WTC11 (cell line): ENCODE measurements around the gene PRDM5. TPM values are rescaled to one million over a fixed set of nuclear protein-coding genes. Genes with fewer than 3 reads are reported as not detected.

Experiments used
- ATAC-seq: fragments of 200-7000 bp; cut with Tn5 transposase; 2 replicates; pipeline ENCODE4 v1.10.0; 2021; ENCODE audit warnings: mild to moderate bottlenecking, moderate library complexity
- CTCF ChIA-PET: fragments of 300-600 bp; sonication (Branson Sonifier 250); formaldehyde crosslinking; loops from one replicate; lab custom pipeline; 2021; ENCODE audit warnings: antibody characterized with exemption; lab: Charles Lee
- POLR2A ChIA-PET: fragments of 350-600 bp; sonication (Branson Sonifier 250); formaldehyde crosslinking; loops from one replicate; lab custom pipeline; 2021; ENCODE audit warnings: antibody characterized with exemption; lab: Charles Lee
- DNase-seq: peaks from one replicate; pipeline ENCODE4 v3.0.0; 2021; ENCODE audit warnings: low spot score
- H3K27ac Mint-ChIP-seq: 2 replicates; pipeline ENCODE4 v1.8.0; 2021; ENCODE audit warnings: mixed read lengths
- H3K27me3 Mint-ChIP-seq: 2 replicates; pipeline ENCODE4 v1.8.0; 2021; ENCODE audit warnings: low read depth, mild to moderate bottlenecking, moderate library complexity, mixed read lengths
- H3K36me3 Mint-ChIP-seq: 2 replicates; pipeline ENCODE4 v1.8.0; 2021; ENCODE audit warnings: mixed read lengths
- H3K4me1 Mint-ChIP-seq: 2 replicates; pipeline ENCODE4 v1.8.0; 2022; ENCODE audit warnings: mixed read lengths
- H3K4me3 Mint-ChIP-seq: 2 replicates; pipeline ENCODE4 v1.8.0; 2021; ENCODE audit warnings: mild to moderate bottlenecking, moderate library complexity, mixed read lengths
- H3K9me3 Mint-ChIP-seq: 2 replicates; pipeline ENCODE4 v1.8.0; 2021; ENCODE audit warnings: mixed read lengths
- CBFB ChIP-seq: sonication (generic); formaldehyde crosslinking; IDR thresholded peaks from 2 replicates; pipeline ENCODE4 v1.8.1; 2022; ENCODE audit warnings: mild to moderate bottlenecking, low read depth, missing genetic modification reagents
- CTCF ChIP-seq: fragments of 200-600 bp; IDR thresholded peaks from 2 replicates; pipeline ENCODE4 v1.8.0; 2022; ENCODE audit warnings: antibody characterized with exemption
- ETV6 ChIP-seq: sonication (generic); formaldehyde crosslinking; IDR thresholded peaks from 2 replicates; pipeline ENCODE4 v1.8.1; 2022; ENCODE audit warnings: mild to moderate bottlenecking, missing genetic modification reagents
- GTF2I ChIP-seq: fragments of 250-450 bp; sonication (Bioruptor Pico); conservative IDR thresholded peaks from 2 replicates; pipeline ENCODE4 v1.4.0; 2021; ENCODE audit warnings: mild to moderate bottlenecking
- KAT7 ChIP-seq: sonication (generic); formaldehyde crosslinking; IDR thresholded peaks from 2 replicates; pipeline ENCODE4 v1.8.1; 2023; ENCODE audit warnings: missing genetic modification reagents, mild to moderate bottlenecking, borderline replicate concordance
- MYBL2 ChIP-seq: sonication (generic); formaldehyde crosslinking; IDR thresholded peaks from 2 replicates; pipeline ENCODE4 v1.8.1; 2023; ENCODE audit warnings: mild to moderate bottlenecking, moderate library complexity, missing genetic modification reagents
- NFATC4 ChIP-seq: fragments of 250-450 bp; sonication (Bioruptor Pico); IDR thresholded peaks from 2 replicates; pipeline ENCODE4 v1.9.0; 2021; ENCODE audit warnings: mild to moderate bottlenecking
- NR2C2 ChIP-seq: sonication (generic); formaldehyde crosslinking; IDR thresholded peaks from 2 replicates; pipeline ENCODE4 v1.8.0; 2022; ENCODE audit warnings: mild to moderate bottlenecking, missing genetic modification reagents
- SP1 ChIP-seq: sonication (generic); formaldehyde crosslinking; conservative IDR thresholded peaks from 2 replicates; pipeline ENCODE4 v1.8.1; 2022; ENCODE audit warnings: missing genetic modification reagents
- TEAD1 ChIP-seq: sonication (generic); formaldehyde crosslinking; IDR thresholded peaks from 2 replicates; pipeline ENCODE4 v1.8.0; 2022; ENCODE audit warnings: mild to moderate bottlenecking, missing genetic modification reagents
- USF2 ChIP-seq: sonication (generic); formaldehyde crosslinking; IDR thresholded peaks from 2 replicates; pipeline ENCODE4 v1.8.1; 2023; ENCODE audit warnings: mild to moderate bottlenecking, missing genetic modification reagents, moderate library complexity
- ZNF219 ChIP-seq: sonication (generic); formaldehyde crosslinking; IDR thresholded peaks from 2 replicates; pipeline ENCODE4 v1.8.0; 2023; ENCODE audit warnings: missing genetic modification reagents, mild to moderate bottlenecking, borderline replicate concordance
- ZNF232 ChIP-seq: sonication (generic); formaldehyde crosslinking; IDR thresholded peaks from 2 replicates; pipeline ENCODE4 v1.8.0; 2022; ENCODE audit warnings: mild to moderate bottlenecking, missing genetic modification reagents
- ZNF396 ChIP-seq: fragments of 250-450 bp; sonication (Bioruptor Pico); IDR thresholded peaks from 2 replicates; pipeline ENCODE4 v1.8.0; 2021; ENCODE audit warnings: mild to moderate bottlenecking, moderate library complexity, borderline replicate concordance
- ZNF416 ChIP-seq: fragments of 250-450 bp; sonication (Bioruptor Pico); IDR thresholded peaks from 2 replicates; pipeline ENCODE4 v1.9.0; 2021; ENCODE audit warnings: mild to moderate bottlenecking, inconsistent platforms
- total RNA-seq: library from RNA; stranded (reverse); gene quantifications from 3 replicates; pipeline ENCODE4 v1.2.3, GENCODE V29; 2021
- TF ChIP-seq, protein P1 (sequence below): sonication (generic); formaldehyde crosslinking; IDR thresholded peaks from 2 replicates; pipeline ENCODE4 v1.8.1; 2023; ENCODE audit warnings: mild to moderate bottlenecking, missing genetic modification reagents
- TF ChIP-seq, protein P2 (sequence below): sonication (generic); formaldehyde crosslinking; IDR thresholded peaks from 2 replicates; pipeline ENCODE4 v1.8.1; 2022; ENCODE audit warnings: mild to moderate bottlenecking, missing genetic modification reagents, moderate library complexity, borderline replicate concordance
- TF ChIP-seq, protein P3 (sequence below): sonication (generic); formaldehyde crosslinking; IDR thresholded peaks from 2 replicates; pipeline ENCODE4 v1.8.0; 2022; ENCODE audit warnings: mild to moderate bottlenecking, missing genetic modification reagents
- TF ChIP-seq, protein P4 (sequence below): sonication (generic); formaldehyde crosslinking; IDR thresholded peaks from 2 replicates; pipeline ENCODE4 v1.8.0; 2023; ENCODE audit warnings: mild to moderate bottlenecking, missing genetic modification reagents
- TF ChIP-seq, protein P5 (sequence below): sonication (generic); formaldehyde crosslinking; IDR thresholded peaks from 2 replicates; pipeline ENCODE4 v1.8.0; 2022; ENCODE audit warnings: mild to moderate bottlenecking, missing genetic modification reagents

PRDM5 gene
- total RNA-seq, 1 experiment from 2014 or later, result 47.0 TPM

GRCh38 chr4:120725639-120726580 is 196.6 kb downstream of the PRDM5 start:
- Mint-ChIP-seq H3K27ac (no peak overlapping the region; the same call in 1 of the 2 replicates), H3K4me1 (peaks cover 37% of the 10 kb centered on the region), H3K36me3 (no peaks in the 10 kb centered on the region), H3K4me3 (no peak overlapping the region)
- CTCF ChIA-PET, result no interaction called here
- TF ChIP-seq, protein P1, sequence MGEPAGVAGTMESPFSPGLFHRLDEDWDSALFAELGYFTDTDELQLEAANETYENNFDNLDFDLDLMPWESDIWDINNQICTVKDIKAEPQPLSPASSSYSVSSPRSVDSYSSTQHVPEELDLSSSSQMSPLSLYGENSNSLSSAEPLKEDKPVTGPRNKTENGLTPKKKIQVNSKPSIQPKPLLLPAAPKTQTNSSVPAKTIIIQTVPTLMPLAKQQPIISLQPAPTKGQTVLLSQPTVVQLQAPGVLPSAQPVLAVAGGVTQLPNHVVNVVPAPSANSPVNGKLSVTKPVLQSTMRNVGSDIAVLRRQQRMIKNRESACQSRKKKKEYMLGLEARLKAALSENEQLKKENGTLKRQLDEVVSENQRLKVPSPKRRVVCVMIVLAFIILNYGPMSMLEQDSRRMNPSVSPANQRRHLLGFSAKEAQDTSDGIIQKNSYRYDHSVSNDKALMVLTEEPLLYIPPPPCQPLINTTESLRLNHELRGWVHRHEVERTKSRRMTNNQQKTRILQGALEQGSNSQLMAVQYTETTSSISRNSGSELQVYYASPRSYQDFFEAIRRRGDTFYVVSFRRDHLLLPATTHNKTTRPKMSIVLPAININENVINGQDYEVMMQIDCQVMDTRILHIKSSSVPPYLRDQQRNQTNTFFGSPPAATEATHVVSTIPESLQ, result no peak
- TF ChIP-seq KAT7 (CRISPR knock-in tag) (no peak), TEAD1 (no peak), NR2C2 (CRISPR knock-in tag) (no peak), NFATC4 (CRISPR knock-in tag) (no peak), MYBL2 (no peak), GTF2I (no peak), CBFB (CRISPR knock-in tag) (no peak), CTCF (no peak), ZNF396 (CRISPR knock-in tag) (no peak), ETV6 (no peak), USF2 (CRISPR knock-in tag) (no peak), ZNF219 (CRISPR knock-in tag) (no peak), ZNF416 (CRISPR knock-in tag) (no peak), ZNF232 (CRISPR knock-in tag) (no peak), SP1 (CRISPR knock-in tag) (no peak)
- TF ChIP-seq, protein P2, sequence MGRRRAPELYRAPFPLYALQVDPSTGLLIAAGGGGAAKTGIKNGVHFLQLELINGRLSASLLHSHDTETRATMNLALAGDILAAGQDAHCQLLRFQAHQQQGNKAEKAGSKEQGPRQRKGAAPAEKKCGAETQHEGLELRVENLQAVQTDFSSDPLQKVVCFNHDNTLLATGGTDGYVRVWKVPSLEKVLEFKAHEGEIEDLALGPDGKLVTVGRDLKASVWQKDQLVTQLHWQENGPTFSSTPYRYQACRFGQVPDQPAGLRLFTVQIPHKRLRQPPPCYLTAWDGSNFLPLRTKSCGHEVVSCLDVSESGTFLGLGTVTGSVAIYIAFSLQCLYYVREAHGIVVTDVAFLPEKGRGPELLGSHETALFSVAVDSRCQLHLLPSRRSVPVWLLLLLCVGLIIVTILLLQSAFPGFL (CRISPR knock-in tag), result no peak
- TF ChIP-seq, protein P3, sequence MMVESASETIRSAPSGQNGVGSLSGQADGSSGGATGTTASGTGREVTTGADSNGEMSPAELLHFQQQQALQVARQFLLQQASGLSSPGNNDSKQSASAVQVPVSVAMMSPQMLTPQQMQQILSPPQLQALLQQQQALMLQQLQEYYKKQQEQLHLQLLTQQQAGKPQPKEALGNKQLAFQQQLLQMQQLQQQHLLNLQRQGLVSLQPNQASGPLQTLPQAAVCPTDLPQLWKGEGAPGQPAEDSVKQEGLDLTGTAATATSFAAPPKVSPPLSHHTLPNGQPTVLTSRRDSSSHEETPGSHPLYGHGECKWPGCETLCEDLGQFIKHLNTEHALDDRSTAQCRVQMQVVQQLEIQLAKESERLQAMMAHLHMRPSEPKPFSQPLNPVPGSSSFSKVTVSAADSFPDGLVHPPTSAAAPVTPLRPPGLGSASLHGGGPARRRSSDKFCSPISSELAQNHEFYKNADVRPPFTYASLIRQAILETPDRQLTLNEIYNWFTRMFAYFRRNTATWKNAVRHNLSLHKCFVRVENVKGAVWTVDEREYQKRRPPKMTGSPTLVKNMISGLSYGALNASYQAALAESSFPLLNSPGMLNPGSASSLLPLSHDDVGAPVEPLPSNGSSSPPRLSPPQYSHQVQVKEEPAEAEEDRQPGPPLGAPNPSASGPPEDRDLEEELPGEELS, result no peak
- TF ChIP-seq, protein P4, sequence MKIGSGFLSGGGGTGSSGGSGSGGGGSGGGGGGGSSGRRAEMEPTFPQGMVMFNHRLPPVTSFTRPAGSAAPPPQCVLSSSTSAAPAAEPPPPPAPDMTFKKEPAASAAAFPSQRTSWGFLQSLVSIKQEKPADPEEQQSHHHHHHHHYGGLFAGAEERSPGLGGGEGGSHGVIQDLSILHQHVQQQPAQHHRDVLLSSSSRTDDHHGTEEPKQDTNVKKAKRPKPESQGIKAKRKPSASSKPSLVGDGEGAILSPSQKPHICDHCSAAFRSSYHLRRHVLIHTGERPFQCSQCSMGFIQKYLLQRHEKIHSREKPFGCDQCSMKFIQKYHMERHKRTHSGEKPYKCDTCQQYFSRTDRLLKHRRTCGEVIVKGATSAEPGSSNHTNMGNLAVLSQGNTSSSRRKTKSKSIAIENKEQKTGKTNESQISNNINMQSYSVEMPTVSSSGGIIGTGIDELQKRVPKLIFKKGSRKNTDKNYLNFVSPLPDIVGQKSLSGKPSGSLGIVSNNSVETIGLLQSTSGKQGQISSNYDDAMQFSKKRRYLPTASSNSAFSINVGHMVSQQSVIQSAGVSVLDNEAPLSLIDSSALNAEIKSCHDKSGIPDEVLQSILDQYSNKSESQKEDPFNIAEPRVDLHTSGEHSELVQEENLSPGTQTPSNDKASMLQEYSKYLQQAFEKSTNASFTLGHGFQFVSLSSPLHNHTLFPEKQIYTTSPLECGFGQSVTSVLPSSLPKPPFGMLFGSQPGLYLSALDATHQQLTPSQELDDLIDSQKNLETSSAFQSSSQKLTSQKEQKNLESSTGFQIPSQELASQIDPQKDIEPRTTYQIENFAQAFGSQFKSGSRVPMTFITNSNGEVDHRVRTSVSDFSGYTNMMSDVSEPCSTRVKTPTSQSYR (CRISPR knock-in tag), result no peak
- TF ChIP-seq, protein P5, sequence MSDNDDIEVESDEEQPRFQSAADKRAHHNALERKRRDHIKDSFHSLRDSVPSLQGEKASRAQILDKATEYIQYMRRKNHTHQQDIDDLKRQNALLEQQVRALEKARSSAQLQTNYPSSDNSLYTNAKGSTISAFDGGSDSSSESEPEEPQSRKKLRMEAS (CRISPR knock-in tag), result no peak
- TF ChIP-seq, all 79 proteins: peak for 0
- H3K27me3 Mint-ChIP-seq, result no peaks in the 10 kb centered on the region
- POLR2A ChIA-PET, result no interaction called here
- ATAC-seq, result no peak
- no peaks in the 10 kb centered on the region for H3K9me3 Mint-ChIP-seq
- no peak for DNase-seq
